Measurements from ENCODE around the gene WDR37.

WDR37 gene

DNA sequence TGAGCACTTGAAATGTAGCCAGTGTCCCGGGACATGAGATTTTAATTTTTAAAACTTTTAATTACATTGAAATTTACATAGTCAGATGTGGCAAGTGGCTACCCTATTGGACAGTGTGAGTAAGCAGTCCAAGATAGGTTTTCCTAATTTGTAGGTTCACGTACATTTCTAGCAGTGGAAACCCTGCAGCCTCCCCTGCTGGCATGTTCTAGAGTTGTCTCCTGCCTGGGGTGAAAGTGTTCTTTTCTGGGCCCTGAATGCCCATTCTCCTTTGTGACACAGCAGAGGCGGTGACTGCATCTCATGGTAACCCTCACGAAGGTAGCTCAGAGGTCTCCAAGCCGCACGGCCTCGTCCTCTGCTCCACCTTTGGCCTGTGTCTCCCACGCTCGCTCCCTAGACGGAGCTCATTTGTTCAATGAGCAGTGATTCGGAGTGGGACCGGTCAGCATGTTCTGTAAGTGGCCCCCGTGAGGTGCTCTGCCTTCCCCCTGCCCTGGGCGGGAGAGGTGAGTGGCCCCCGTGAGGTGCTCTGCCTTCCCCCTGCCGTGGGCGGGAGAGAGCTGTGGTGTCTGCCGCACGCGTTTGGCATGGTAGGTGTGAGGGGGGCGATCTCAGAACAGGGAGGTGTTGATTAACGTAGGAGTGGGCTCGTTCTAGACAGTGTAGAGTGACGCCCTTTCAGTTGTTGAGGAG lies 18.0 kb downstream of the WDR37 start:
- DNase-seq: no peak

DNA sequence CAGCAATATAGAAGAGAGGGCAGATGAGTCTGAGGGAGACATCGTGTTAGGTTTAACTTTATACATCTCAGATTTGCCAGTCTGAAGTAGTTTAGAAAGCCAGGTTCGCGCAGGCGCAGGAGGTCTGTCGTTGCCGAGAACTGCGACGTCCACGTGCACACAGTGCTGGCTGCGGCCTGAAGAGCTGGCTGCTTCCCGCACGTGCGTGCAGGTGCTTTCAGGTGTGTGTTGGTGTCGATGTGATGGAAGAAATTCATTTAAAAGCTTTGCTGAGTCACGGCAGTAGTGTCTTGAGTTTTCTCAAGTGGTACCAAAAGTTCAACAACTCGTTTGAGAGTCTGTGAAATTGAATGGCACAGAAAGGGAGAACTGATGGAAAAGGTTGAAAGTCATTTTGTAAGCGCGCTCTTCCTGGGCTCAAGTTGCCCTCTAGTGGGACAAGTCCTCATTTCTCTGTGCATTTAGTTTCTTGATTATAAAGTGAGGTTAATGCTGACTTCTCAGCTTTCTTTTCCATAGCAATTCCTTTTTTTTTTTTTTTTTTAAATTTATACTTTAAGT lies 18.6 kb downstream of the WDR37 start:
- DNase-seq: no peak

DNA sequence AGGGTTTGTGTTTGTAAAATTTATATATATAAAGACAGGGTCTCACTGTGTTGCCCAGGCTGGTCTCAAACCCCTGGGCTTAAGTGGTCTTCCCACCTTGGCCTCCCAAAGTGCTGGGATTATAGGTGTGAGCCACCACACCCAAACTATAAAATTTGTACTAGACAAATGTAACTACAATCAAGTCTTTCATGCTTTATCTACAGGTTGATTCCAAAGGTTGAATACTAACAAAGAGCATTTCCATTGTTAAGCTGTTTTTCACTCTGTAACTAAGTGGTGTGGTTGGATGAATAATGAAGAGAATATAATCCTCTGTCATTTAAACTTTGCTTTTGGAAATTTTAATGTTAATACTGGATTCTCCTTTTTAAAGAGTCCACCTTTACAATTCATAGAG lies 22.5 kb downstream of the WDR37 start:
- DNase-seq: no peak

DNA sequence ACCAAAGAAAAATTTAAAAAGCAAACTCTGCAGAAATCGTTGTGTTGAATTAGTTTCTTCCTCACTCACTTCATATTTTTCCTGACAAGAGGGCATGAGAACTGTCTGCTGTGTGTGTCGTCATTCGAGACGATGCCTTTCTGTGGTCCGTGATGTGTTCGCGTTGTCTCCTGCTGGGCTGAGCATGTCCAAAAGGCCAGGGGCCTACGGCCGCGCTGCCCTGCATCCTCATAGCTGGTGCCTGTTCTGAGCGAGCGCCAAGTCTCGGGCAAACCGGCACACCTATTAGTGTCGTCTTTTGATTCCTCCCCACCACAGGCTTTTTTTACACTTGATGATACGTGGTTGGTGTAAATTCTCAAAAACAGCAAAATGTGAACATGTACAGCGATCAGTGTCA lies 27.4 kb downstream of the WDR37 start:
- DNase-seq: no peak

DNA sequence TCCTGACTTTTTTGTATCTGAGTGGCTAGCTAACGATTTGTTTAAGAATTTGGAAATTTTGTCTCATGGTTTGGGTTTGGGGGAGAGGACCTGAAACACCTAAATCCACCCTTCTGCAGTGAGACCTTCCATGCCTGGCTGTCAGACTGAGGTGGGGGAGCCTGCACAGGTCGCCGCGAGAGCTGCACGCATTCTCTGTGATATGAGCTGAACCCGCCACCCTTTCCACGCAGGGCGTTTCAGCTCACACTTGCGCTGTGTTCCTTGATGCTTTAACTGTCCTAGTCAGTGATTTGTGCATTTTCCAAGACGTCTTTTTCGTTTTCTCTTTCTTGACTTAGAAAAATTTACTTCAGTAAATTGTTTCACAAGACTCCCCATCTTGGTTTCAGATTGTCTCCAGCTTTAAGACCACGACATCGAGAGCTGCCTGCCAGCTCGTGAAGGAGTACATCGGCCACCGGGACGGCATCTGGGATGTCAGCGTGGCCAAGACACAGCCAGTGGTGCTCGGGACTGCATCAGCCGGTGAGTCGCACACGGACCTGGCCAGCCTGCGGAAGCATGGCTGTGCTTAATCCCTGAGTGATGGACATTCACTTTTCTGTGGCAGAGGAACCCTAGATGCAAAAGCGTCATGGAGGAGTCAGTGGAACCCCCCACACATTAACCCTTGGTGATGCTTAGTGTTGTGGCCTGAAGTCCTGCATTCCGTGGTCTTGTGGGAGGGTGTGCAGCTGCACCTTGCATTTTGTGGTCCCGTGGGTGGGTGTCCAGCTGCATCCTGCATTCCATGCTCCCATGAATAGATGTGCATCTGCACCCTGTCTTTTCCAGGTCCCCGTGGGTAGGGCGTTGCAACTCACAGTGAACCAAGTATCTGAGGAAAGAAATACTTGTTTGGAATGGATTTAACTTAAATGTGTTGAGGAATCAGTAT lies 28.1 kb downstream of the WDR37 start:
- no peak for DNase-seq

DNA sequence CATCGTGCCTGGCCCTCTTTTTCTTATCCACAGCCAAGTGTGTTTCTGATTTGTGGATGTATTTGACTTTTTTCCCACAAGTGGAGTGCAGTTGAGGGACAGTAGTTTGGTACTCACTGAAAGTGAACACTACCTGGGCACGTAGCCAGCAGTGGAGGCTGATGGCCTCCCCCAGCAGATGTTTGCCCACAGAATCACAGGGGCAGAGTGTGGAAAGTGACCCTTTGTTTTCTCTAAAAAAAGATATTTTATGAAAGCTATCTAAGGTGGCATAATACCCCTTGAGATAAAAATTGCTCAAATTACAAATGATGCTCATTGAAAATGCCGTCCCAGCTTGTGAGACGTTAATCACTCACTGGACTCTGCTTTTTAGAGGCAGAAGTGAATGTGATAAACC lies 29.1 kb downstream of the WDR37 start:
- no peak for DNase-seq

DNA sequence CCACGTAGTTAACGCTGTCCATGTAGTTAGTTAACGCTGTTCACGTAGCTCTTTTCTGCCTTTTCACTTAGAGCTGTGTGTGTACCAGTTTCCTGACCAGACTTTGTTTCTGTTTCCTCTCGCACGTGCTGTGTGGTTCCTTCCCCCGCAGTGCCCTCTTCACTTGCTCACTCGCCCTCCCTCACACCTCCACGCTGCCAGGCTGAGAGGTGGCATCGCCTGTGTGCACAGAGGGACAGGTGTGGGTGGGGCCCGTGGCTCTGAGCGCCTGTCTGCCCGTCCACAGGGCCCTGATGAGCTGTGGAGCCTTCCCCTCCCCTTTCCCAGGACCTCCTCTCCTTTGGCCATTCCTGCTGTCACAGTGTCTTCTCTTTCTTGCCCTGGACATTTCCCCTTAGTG lies 30.6 kb downstream of the WDR37 start:
- no peak for DNase-seq

DNA sequence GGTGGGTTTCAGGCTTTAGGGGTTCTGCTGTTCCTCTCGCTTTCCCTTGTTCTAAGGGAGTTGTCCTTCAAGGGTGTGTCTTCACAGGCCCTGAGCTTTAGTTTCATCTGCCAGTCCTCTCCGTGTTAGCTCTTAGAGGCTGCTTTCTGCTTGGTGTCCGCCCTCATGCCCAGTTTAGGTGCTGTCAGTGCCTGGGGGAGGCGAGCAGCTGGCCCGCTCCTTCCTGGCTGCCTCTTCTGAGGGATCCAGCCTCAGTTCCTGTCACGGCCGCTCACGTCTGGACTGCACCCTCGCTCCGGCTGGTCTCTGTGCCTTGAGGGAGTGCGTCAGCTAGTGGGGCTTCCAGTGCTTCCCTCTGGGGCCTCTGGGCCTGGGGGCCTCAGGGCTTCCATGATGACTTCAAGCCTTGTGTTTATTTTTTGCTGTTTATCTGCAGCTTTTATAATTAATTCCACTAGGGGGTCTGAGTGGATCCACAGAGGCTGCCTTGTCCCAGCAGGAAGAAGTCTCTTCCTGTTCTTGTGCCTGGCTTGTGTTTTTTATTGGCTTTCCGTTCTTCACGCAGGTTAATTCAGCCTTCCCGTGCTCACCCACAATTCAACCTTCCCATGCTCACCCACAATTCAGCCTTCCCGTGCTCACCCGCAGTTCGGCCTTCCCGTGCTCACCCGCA lies 33.0 kb downstream of the WDR37 start:
- no peak for DNase-seq

DNA sequence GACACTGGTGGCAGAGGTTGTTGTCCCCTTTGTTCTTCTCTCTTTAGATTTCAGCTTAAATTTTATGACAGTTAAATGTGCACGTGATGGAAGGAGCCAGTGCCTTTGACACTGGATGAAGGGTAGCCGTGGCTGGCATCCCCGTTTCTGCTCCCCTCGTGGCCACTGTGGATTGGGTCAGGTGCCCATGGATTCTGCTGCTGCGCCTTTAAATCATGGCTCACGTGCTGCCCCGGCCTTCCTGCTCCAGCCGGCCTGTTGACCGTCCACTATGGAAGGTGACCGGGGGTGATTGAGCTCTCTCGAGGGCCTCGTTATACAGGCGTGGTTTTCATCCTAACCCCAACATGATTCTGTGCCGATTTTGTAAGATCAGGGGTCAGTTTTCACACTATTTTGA lies 34.5 kb downstream of the WDR37 start:
- DNase-seq: no peak

DNA sequence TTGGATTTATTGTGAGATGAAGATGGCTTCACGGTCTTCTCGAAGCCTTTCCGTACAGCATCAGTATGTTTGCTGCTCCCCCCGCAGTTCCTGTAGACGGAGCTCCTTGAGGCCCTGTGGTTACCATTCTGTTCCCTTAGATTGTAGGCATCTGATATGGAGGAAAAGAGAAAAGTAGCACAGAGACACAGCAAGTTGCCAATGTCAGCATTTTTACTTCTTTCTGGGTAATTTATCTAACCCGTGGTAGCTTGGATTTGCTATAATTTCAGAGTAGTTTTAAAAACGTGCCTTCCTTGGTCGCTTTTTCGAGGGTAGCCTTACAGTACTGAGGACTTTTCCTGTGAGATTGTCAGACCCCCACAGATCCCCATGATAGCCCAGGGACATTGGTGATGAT lies 37.5 kb downstream of the WDR37 start:
- DNase-seq: no peak

DNA sequence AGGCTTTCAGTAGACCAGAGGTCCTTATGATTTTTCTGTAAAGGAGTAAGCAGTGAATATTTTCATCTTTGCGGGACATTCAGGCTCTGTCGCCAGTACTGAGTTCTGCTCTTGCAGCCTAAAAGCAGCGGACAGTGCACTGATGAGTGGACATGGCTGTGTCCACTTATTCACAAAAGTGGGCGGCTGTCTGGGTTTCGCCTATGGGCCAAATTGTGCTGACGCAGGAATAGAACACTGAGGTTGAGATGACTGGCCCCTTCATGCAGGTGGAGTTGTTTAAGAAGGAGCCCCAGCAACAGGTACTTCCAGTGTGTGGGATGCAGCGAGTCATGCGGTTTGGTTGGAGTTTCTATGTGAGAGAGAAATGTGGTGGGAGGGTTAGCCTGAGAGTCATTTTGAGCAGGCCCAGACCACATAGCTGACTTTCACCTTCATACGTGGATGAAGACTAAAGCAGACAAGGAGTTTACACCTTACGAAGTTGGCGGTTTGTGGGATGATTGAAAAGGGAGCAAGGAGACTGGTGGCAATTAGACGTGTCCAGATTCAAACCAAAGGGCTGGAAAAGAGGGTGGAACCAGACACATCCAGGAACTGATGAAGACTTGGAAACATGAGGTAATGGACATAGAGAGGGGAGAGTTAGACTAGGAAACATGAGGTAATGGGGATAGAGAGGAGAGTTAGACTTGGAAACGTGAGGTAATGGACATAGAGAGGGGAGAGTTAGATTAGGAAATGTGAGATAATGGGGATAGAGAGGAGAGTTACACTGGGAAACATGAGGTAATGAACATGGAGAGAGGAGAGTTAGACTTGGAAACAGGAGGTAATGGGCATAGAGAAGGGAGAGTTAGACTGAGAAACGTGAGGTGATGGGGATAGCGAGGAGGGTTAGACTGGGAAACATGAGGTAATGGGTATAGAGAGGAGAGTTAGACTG lies 38.2 kb downstream of the WDR37 start:
- DNase-seq: no peak

DNA sequence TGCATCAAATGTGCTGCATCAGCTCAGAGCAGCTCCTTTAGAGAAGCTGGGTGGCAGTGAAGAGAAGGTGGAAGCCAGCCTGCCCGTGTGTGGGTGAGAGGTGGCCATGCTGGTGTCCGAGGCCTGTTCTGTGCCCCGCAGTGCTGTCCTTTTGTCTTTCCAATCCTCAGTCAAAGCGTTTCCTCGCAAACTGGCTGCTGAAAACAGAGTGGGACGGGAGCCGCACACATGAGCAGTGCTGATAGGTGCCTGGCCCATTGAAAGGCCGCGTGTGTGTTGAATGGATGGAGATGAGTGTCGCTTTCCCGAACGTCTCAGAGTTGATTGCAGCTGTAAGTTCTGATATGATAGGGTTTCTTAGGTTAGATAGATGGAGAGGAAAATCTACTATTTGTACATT lies 39.3 kb downstream of the WDR37 start:
- DNase-seq: no peak

DNA sequence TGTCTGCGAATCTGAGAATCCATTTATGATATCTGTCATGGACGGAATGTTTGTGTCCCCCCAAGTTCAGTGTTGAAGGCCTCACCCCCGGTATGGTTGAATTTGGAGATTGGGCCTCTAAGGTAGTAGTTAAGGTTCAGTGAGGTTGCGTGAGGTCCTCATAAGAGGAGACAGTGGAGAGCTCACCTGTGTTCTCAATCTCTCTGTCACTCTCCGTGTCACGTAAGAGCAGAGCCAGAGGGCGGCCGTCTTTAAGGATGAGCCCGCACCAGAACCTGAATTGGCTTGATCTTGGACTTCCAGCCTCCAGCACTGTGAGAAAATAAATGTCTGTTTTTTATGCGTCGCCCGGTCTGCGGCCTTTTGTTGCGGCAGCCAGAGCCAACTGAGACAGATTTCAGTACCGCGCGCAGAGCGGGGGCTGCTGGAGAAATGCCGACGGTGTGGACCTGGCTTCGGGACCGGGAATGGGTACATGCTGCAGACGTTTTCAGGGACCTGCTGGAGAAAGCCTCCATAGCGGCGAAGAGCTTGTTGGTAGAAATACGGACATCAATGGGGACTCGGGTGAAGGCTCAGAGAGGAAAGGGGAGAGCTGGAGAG lies 40.2 kb downstream of the WDR37 start:
- no peak for DNase-seq

DNA sequence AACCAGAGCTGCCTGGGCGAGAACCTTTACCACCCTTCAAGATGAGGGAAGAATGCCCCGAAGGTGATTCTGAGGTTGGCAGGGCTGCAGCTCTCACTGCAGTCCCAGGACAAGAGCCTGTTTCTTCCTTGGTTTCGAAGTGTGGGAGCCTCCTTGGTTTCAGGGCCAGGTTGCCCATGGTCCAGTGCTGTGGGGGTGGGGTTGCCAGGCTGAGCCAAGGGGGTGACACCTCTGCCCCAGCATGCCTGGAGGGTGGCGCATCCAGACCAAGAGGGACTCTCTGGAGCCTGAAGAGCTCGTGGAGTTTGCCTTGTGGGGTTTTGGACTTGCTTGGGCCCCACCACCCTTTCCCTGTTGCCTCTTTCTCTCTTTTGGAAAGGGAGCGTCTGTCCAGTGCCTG lies 41.3 kb downstream of the WDR37 start:
- DNase-seq: no peak

DNA sequence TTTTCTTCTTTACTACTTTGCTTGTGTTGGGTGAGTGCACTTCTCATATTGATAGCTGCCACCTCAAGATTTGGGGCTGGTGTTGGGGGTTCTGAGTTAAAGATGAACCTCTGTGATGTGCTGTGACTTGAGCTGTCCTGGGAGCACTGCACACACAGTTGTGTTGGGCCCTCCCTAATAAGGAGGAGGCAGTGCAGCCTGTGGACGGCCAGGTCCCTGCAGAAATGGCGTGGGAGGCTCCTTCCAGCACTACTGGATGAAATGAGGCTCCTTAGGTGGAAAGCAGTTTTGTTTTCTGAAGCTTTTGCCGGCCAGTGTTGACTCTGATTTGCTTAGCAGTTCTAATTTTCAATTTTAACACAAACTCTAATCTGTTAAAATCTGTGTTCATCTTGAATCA lies 44.0 kb downstream of the WDR37 start:
- DNase-seq: no peak

DNA sequence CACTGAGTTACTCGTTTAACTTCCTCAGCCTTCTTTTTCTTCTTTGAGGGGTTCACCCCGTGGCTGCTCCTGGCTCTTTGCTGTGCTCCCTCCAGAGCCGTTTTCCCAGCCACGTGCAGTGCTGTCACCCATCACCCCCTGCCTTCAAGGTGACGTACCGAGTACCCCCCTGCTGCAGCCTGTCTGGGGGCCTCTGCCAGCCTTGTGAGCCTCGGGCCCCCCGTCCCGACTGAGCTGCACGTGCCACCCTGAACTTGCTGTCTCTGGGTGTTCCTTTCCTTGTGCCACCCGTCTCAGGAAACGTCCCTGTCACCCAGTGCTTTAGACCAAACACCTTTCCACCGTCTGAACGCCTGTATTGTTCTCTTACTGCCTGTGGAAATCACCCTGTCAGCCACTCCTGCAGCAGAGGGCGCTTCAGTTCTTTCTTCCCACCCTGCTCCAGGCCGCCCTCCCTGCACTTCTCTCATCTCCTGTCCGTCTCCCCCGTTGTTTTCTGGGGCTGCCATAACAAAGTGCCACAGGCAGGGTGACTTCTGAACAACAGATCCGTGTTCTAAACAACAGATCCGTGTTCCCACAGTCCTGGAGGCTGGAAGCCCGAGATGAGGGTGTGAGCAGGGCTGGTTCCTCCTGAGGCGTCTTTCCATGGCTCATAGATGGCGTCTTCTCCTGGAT lies 44.6 kb downstream of the WDR37 start:
- no peak for DNase-seq

DNA sequence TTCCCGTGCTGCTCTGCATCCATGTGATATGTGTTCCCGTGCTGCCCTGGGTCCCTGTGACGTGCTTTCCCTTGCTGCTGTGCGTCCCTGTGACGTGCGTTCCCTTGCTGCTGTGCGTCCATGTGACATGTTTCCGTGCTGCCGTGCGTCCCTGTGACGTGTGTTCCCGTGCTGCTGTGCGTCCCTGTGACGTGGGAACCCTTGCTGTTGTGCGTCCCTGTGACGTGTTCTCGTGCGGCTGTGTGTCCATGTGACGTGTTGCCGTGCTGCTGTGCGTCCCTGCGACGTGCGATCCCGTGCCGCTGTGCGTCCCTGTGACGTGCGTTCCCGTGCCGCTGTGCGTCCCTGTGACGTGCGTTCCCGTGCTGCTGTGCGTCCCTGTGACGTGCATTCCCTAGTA lies 45.8 kb downstream of the WDR37 start:
- DNase-seq: no peak

DNA sequence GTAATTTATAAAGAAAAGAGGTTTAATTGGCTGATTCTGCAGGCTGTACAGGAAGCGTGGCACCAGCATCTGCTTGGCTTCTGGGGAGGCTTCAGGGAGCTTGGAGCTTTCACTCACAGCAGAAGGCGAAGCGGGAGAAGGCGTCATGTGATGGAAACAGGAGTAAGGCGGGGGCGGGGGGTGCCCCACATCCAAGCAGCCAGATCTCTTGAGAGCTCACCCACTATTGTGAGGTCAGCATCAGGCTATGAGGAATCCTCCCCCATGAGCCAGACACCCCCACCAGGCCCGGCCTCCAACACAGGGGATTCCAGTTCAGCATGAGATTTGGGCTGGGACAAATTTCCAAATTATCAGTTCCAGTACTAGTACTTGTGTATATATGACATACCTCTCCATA lies 46.2 kb downstream of the WDR37 start:
- DNase-seq: no peak

DNA sequence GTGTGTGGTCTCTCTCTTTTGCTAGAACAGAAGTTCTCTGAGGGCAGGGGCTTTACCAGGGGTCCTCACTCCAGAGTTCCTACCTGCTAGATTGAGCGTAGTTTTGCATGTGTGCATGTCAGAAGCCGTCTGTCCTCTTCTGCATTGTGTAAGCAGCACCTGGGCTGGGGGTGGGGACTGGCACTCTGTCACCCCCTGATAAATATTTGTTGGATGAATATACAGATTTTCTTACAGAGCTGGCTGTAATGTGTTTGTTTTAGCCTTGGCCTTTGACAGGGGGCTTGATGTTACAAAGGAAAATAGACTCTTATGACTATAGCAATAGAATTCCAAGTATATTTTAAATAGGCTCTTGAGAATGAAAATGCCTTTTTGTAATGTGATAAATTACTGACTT lies 46.6 kb downstream of the WDR37 start:
- DNase-seq: no peak

DNA sequence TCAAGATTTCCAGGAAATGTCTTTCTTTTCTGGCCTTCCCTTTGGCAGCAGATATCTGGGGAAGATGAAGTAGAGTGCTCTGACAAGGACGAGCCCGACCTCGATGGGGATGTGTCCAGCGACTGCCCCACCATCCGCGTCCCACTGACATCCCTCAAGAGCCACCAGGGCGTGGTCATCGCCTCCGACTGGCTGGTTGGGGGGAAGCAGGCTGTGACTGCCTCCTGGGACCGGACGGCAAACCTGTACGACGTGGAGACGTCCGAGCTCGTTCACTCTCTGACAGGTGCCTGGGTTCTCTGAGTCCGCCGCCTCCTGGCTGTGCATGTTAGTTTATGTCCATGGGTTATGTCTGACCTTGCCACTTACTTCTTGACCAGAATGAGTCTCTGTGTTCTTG lies 47.4 kb downstream of the WDR37 start:
- no peak for DNase-seq

DNA sequence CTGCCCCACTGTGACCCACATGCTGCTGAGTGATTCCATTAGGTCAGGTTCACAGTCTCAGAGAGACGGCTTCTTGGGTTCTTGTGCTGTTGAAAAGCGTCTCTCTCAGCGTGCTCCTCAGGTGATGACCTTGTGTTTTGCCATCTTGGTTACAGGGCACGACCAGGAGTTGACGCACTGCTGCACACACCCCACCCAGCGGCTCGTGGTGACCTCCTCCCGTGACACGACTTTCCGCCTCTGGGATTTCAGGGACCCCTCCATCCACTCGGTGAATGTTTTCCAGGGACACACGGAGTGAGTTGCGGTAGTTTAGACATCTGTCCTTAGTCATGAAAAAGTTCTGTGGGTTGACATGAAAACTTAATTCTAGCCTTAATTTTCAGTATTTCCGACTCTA lies 48.8 kb downstream of the WDR37 start:
- no peak for DNase-seq
